Esophagus muscularis mucosa (tissue), 4 donors: ENCODE data around the gene ST3GAL5.

Source experiments
- EP300 ChIP-seq: sonication (generic); formaldehyde crosslinking; IDR thresholded peaks from one replicate; pipeline ENCODE4 v1.6.1; 2017; ENCODE audit warnings: antibody characterized with exemption
- POLR2A ChIP-seq: fragments of 450-650 bp; IDR thresholded peaks from one replicate; pipeline ENCODE4 v1.6.1; 2017; ENCODE audit warnings: antibody characterized with exemption, moderate library complexity, mild to moderate bottlenecking, low read depth
- POLR2AphosphoS5 ChIP-seq, 2 donors: sonication (generic); formaldehyde crosslinking; IDR thresholded peaks; one replicate each; pipeline ENCODE4 v1.6.1; 2017; ENCODE audit warnings: antibody characterized with exemption in 2 of 2
- TF ChIP-seq, protein P1 (sequence below), 3 experiments: fragments of 200-600 bp in 2 of 3; fragments of 450-650 bp in 1 of 3; sonication (generic) in 2 of 3; IDR thresholded peaks; one replicate each; pipeline ENCODE4 v1.5.1; 2017 to 2019; ENCODE audit warnings: antibody characterized with exemption in 3 of 3, mild to moderate bottlenecking in 2 of 3, moderate library complexity in 1 of 3

DNA sequence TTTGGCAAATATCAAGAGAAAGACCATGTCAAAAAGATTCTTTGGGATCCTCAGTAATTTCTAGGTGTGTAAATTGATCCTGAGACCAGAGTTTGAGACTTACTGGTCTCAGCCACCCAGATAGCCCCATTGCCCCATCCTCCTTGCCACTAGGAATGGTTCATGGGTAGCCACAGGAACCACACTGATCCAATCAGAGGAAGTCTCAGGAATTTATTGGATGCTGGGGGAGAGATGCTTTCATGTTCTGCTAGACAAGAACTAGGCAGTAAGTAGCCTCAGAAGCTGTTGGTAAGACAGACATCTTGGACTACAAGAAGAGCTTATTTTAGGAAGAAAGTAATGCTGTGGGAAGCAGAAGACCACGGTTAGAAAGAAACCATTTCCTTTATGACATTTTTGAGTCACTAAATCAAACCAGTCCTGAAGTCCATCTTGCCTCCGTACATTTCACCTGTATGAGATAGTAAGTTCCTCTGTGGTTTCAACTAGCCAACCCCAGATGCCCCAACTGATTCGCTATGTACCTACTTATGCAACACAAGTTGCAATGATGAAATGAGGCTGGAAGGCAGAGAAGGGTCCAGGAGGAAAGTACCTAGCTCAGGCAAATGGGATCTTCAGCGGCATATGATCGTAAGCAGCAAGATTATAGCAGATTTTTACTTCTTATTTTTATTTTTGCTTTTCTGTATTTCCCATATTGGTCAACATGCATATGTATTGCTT lies 3.6 kb upstream of the ST3GAL5 start:
- TF ChIP-seq, protein P1, sequence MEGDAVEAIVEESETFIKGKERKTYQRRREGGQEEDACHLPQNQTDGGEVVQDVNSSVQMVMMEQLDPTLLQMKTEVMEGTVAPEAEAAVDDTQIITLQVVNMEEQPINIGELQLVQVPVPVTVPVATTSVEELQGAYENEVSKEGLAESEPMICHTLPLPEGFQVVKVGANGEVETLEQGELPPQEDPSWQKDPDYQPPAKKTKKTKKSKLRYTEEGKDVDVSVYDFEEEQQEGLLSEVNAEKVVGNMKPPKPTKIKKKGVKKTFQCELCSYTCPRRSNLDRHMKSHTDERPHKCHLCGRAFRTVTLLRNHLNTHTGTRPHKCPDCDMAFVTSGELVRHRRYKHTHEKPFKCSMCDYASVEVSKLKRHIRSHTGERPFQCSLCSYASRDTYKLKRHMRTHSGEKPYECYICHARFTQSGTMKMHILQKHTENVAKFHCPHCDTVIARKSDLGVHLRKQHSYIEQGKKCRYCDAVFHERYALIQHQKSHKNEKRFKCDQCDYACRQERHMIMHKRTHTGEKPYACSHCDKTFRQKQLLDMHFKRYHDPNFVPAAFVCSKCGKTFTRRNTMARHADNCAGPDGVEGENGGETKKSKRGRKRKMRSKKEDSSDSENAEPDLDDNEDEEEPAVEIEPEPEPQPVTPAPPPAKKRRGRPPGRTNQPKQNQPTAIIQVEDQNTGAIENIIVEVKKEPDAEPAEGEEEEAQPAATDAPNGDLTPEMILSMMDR (IDR thresholded peaks at IDR 0.05): no peak
- TF ChIP-seq POLR2AphosphoS5 (IDR thresholded peaks at IDR 0.05) (no peak), EP300 (no peak), POLR2A (no peak)
